NCI-H1092 (cell line): Measurements from ENCODE around the gene C15orf62.

Experiments used
- DNase-seq: peaks from one replicate; lab custom pipeline; 2025; lab: John Stamatoyannopoulos, UW

Gene C15orf62

DNA sequence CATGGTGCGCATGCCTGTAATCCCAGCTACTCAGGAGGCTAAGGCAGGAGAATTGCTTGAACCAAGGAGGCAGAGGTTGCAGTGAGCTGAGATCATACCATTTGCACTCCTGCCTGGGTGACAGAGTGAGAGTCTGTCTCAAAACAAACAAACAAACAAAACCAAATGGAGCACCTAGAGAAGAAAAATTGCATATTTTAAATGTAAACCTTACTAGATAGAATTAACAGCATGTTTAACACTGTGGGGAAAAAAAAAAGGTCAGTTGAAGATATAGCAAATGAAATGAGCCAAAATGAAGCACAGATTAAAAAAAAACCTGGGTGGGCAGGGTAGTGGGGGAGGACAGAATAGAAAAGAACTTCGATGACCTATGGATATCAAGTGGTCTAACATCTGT lies 51.4 kb downstream of the C15orf62 start:
- no peak for DNase-seq
